MM.1S (cell line): ENCODE measurements around the gene SLC9A2.

Source experiments
- EZH2 ChIP-seq: fragments of 300-600 bp; sonication (generic); optimal IDR thresholded peaks from 2 replicates; pipeline ENCODE3; 2017; ENCODE audit warnings: low read depth, mild to moderate bottlenecking, antibody characterized with exemption, low read length, mixed read lengths
- TF ChIP-seq, protein P1 (sequence below): fragments of 300-600 bp; sonication (generic); IDR thresholded peaks from 2 replicates; pipeline ENCODE4 v1.5.1; 2016; ENCODE audit warnings: antibody characterized with exemption, low read length, mixed read lengths

DNA sequence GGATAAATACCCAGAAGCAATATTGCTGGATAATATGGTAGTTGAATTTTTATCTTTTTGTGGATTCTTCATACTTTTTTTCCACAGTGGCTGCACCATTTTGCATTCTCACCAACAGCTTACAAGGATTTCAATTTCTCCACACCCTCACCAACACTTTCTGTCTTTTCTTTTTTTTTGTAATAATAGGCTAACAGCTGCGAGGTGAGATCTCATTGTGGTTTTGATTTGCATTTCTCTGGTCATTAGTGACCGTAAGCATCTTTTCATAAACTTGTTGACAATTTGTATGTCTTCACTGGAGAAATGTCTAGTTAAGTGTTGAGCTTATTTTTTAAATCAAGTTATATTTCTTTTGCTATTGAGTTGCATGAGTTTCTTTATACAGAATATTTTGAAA lies 17.6 kb upstream of the SLC9A2 start:
- TF ChIP-seq, protein P1, sequence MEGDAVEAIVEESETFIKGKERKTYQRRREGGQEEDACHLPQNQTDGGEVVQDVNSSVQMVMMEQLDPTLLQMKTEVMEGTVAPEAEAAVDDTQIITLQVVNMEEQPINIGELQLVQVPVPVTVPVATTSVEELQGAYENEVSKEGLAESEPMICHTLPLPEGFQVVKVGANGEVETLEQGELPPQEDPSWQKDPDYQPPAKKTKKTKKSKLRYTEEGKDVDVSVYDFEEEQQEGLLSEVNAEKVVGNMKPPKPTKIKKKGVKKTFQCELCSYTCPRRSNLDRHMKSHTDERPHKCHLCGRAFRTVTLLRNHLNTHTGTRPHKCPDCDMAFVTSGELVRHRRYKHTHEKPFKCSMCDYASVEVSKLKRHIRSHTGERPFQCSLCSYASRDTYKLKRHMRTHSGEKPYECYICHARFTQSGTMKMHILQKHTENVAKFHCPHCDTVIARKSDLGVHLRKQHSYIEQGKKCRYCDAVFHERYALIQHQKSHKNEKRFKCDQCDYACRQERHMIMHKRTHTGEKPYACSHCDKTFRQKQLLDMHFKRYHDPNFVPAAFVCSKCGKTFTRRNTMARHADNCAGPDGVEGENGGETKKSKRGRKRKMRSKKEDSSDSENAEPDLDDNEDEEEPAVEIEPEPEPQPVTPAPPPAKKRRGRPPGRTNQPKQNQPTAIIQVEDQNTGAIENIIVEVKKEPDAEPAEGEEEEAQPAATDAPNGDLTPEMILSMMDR = no peak
- TF ChIP-seq EZH2 = no peak
